Measurements from ENCODE around the gene CD93. TPM values are rescaled to one million over a fixed set of nuclear protein-coding genes. Genes with fewer than 3 reads are reported as not detected.

CD93 gene
- total RNA-seq, 2 experiments from 2014 or later: 0.11 TPM

DNA sequence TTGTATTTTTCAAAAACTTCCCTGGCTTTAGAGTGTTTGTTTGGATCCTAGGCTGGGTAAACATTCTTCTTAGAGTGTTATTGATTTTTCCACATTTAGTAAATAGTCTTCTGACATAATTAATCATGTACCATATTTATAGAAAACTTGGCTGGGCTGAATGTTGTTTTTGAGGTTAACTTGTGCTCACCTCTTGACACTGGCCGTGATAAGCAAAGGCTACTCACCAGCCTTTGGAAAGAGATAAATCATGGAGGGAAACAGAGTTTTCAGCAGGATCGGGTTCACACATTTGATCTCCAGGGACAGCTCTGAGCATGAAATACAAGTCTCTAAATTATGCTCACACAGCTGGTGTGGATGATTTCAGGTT, 6.2 kb upstream of the CD93 start:
- no peak for ATAC-seq
- no peaks in the 10 kb centered on the region for H3K9me3 Mint-ChIP-seq
- no peaks in the 10 kb centered on the region for H3K4me1 Mint-ChIP-seq (ENCODE audit: low read depth)

GRCh38 chr20:23091721-23092383, 5.7 kb upstream of the CD93 start:
- no peaks in the 10 kb centered on the region for H3K27me3 Mint-ChIP-seq
- H3K9me3 Mint-ChIP-seq: no peaks in the 10 kb centered on the region
- no peak overlapping the region for H3K4me3 Mint-ChIP-seq
- no peaks in the 10 kb centered on the region for H3K4me1 Mint-ChIP-seq (ENCODE audit: low read depth)
- POLR2A ChIA-PET: interaction anchor here (0.7 kb wide), 1 partner anchor 18 kb away, joined by 6 read pairs; no protein-coding TSS in a partner anchor
- H3K36me3 Mint-ChIP-seq (ENCODE audit: low read depth): no peaks in the 10 kb centered on the region
- H3K27ac Mint-ChIP-seq: no peak overlapping the region
- no peak for TF ChIP-seq CTCF (IDR thresholded peaks at IDR 0.05)
- DNase-seq (no peak), ATAC-seq (no peak)
- intact Hi-C loops (cut with micrococcal nuclease): no loop called here
- CTCF ChIA-PET: interaction anchor here (0.6 to 0.9 kb wide), 2 partner anchors 251 to 400 kb away, joined by 3 read pairs; no protein-coding TSS in a partner anchor

More for the DNA sequence above, 6.2 kb upstream of the CD93 start:
- H3K27ac Mint-ChIP-seq: no peak overlapping the region
- ChIA-PET CTCF (interaction anchor here (0.9 kb wide), 1 partner anchor 400 kb away, joined by 3 read pairs; no protein-coding TSS in a partner anchor), POLR2A (no interaction called here)
- no peaks in the 10 kb centered on the region for H3K27me3 Mint-ChIP-seq
- no peak overlapping the region for H3K4me3 Mint-ChIP-seq
- H3K36me3 Mint-ChIP-seq (ENCODE audit: low read depth): no peaks in the 10 kb centered on the region
- no peak for DNase-seq
- intact Hi-C loops (cut with micrococcal nuclease): no loop called here
- TF ChIP-seq CTCF (IDR thresholded peaks at IDR 0.05): no peak

DNA sequence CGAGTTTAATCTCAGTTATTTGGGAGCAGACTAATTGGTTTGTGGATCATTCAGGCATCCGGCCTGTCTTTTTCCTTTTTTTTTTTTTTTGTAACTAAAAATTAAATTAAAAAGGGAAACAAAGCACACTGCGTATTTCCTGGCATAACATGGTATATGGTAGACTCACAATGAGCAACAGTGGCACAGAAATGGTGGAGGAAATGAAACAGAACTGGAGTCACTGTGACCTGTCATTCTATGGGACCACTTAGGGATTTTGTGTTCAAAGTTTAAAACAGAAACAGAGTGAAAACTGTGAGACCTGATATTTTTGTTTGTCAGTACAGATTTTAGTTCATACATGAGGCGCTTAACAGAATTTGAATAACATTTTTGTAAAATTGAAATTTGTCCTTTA, 4.8 kb upstream of the CD93 start:
- ChIA-PET POLR2A (no interaction called here), CTCF (no interaction called here)
- intact Hi-C loops (cut with micrococcal nuclease): no loop called here
- no peaks in the 10 kb centered on the region for H3K9me3 Mint-ChIP-seq
- TF ChIP-seq CTCF (IDR thresholded peaks at IDR 0.05): no peak
- H3K4me1 Mint-ChIP-seq (ENCODE audit: low read depth): peaks cover 6% of the 10 kb centered on the region
- no peaks in the 10 kb centered on the region for H3K36me3 Mint-ChIP-seq (ENCODE audit: low read depth)
- ATAC-seq (no peak), DNase-seq (no peak)
- no peaks in the 10 kb centered on the region for H3K27me3 Mint-ChIP-seq
- no peak overlapping the region for H3K4me3 Mint-ChIP-seq
- H3K27ac Mint-ChIP-seq: no peak overlapping the region

GRCh38 chr20:23090147-23090546, 4.0 kb upstream of the CD93 start:
- no peak for TF ChIP-seq CTCF (IDR thresholded peaks at IDR 0.05)
- Mint-ChIP-seq H3K9me3 (no peaks in the 10 kb centered on the region), H3K27me3 (no peaks in the 10 kb centered on the region), H3K4me1 (ENCODE audit: low read depth) (peaks cover 6% of the 10 kb centered on the region), H3K27ac (no peak overlapping the region), H3K4me3 (no peak overlapping the region), H3K36me3 (ENCODE audit: low read depth) (no peaks in the 10 kb centered on the region)
- CTCF ChIA-PET: no interaction called here
- DNase-seq (no peak), ATAC-seq (no peak)
- POLR2A ChIA-PET: no interaction called here
- intact Hi-C loops (cut with micrococcal nuclease): no loop called here

- no peak for TF ChIP-seq CTCF (IDR thresholded peaks at IDR 0.05)
- Mint-ChIP-seq H3K27ac (no peak overlapping the region), H3K9me3 (no peaks in the 10 kb centered on the region), H3K36me3 (ENCODE audit: low read depth) (no peaks in the 10 kb centered on the region), H3K27me3 (no peaks in the 10 kb centered on the region), H3K4me1 (ENCODE audit: low read depth) (peaks cover 6% of the 10 kb centered on the region), H3K4me3 (no peak overlapping the region)
- POLR2A ChIA-PET: no interaction called here
- no peak for ATAC-seq
- DNase-seq: no peak
- CTCF ChIA-PET: no interaction called here
- intact Hi-C loops (cut with micrococcal nuclease): no loop called here
These were observed 2.7 kb upstream of the CD93 start for GRCh38 chr20:23088866-23089265.

Measured in activated CD8-positive, alpha-beta T cell treated with anti-CD3 and anti-CD28 coated beads for 36 hours (primary cell).